ENCODE data around the gene CEACAM19.
A peak's percentile ranks its signal among the peaks of the same experiment; 100 is the strongest.
"Not testable (repeated sequence)": the region's sequence is repeated elsewhere in the genome, so short reads cannot be mapped to it uniquely, and the experiment has no call there.

CEACAM19 gene

GRCh38 chr19:44646049-44646416, 25.2 kb upstream of the CEACAM19 start:
- no peak for DNase-seq

DNA sequence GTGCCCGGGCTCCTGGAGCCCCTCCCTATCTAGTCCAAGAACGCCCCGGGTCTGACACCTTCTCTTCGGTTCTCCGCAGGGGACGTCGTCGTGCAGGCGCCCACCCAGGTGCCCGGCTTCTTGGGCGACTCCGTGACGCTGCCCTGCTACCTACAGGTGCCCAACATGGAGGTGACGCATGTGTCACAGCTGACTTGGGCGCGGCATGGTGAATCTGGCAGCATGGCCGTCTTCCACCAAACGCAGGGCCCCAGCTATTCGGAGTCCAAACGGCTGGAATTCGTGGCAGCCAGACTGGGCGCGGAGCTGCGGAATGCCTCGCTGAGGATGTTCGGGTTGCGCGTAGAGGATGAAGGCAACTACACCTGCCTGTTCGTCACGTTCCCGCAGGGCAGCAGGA, 24.1 kb upstream of the CEACAM19 start:
- no peak for DNase-seq

GRCh38 chr19:44648631-44649251, 22.5 kb upstream of the CEACAM19 start:
- DNase-seq = no peak

GRCh38 chr19:44649578-44650145, 21.6 kb upstream of the CEACAM19 start:
- DNase-seq = no peak

DNA sequence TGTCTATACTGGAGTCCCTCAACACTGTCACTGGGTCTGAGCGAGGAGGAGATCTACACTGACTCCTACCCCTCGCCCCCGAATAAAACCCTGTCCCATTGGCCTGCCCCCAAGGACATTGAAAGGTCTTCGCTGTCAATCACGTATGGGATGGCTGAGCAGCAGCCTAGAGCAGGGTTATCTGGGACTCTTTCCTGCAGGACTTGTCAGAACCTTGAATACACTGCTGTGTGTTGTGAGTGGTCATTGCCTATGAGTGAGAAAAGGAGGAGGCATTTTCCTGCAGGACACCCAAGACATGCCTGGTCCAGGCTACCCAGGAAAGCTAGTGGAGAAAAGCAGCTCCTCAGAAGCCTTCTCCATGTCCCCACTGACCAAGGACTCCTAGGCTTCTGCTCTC, 17.9 kb upstream of the CEACAM19 start:
- no peak for DNase-seq

DNA sequence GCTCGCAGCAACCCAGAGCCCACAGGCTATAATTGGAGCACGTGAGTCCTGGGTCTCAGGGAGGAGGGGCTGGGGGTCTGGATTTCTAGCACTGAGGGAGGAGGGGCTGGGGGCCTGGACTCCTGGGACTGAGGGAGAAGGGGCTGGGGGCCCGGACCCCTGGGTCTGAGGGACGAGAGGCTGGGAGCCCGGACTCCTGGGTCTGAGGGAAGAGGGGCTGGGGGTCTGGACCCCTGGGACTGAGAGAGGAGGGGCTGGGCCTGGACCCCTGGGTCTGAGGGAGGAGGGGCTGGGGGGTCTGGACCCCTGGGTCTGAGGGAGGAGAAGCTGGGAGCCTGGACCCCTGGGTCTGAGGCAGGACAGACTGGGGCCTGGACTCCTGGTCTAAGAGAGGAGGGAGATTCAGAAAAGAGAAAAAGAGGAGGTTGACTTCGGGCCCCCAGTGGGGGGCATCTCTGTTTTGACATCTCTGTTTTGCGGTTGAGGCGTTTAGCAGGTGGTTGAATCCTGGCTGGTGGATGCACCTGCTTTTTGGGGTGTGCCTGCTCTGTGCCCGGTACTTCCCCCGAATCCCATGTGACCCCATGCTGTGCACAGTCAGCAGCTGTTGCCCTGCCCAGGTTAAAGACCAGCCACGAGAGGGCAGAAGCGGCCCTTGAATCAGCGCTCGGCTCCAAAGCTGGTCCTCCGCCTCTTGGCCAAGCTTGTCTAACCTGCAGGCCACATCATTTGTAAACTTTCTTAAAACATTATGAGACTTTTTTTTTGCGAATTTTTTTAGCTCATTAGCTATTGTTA, 17.1 kb upstream of the CEACAM19 start:
- DNase-seq = peak; percentile 78 to 89

DNA sequence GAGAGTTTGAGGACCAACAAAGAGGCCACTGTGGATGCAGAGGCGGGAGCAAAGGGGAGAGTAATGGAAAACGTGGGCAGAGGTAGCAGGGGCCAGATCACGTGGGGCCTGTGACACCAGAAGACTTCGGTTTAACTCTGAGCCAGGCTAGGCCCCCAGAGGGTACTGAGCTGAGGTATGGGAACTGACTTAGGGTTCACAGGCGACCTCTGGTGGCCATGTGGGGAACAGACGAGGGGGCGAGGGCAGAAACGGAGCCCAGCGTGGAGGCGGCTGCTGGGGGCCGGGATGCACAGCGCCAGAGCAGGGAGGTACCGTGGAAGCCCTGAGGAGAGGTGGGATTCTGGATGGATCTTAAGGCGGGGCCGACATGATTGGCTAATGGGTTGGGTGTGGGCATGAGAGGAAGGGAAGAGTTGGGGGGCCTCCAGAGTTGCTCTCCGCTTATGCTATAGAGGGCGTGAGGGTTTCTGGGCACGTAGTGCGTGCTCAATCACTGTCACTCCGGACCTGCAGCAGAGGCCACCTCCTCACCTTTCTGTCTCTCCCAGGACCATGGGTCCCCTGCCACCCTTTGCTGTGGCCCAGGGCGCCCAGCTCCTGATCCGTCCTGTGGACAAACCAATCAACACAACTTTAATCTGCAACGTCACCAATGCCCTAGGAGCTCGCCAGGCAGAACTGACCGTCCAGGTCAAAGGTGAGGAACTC, 13.9 kb upstream of the CEACAM19 start:
- DNase-seq = peak; percentile 60 to 68

- no peak for DNase-seq
Measured at GRCh38 chr19:44658069-44658733, 13.1 kb upstream of the CEACAM19 start.

DNA sequence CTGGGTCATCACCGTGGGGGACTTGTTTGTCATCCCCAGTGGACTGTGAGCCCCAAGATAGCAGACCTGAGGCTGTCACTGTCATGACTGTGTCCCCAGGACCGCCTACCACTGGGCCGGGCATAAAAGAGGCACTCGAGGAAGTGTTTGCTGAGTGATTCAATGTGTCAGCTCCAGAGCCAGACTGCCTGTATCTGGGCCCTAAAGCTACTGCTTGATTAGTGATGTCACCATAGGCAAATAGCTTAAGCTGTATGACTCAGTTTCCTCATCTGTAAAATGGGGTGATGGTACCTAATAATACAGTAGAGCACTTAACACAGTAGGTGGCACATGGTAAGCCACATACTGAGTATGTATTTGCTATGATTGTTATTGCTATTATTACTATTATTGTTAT, 11.2 kb upstream of the CEACAM19 start:
- no peak for DNase-seq

DNA sequence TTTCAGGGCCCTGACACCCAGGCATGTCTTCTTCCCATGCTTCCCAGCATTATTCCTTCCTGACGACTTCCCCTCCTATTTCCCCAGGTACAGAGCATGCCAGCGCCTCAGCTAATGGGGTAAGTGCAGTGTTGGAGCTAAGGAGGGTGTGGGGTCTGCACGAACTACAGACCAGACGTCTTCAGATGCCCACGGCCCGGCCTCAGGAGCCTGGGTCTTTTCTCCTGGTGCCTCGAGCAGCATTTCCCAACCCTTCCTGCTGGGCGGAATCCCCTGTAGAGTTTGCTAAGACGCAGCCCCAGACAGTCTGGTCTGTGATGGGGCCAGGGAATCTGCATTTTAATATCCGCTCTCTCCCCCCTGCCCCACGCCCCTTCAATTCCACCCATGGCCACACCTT, 10.1 kb upstream of the CEACAM19 start:
- DNase-seq = no peak

DNA sequence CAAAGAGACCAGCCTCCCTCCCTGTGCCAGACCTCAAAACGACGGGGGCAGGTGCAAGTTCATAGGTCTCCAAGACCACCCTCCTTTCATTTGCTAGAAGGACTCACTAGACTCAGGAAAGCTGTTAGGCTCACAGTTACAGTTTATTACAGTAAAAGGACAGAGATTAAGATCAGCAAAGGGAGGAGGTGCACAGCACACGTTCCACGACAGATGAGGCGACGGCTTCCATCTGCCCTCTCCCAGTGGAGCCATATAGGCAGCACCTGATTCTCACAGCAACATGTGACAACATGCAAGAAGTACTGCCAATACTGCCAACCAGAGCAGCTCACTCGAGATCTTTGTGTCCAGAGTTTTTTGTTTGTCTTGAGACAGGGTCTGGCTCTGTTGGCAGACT, 9.4 kb upstream of the CEACAM19 start:
- DNase-seq = no peak

- DNase-seq = no peak
Measured at GRCh38 chr19:44662691-44663385, 8.4 kb upstream of the CEACAM19 start.

GRCh38 chr19:44663996-44664395, 7.3 kb upstream of the CEACAM19 start:
- DNase-seq = no peak

DNA sequence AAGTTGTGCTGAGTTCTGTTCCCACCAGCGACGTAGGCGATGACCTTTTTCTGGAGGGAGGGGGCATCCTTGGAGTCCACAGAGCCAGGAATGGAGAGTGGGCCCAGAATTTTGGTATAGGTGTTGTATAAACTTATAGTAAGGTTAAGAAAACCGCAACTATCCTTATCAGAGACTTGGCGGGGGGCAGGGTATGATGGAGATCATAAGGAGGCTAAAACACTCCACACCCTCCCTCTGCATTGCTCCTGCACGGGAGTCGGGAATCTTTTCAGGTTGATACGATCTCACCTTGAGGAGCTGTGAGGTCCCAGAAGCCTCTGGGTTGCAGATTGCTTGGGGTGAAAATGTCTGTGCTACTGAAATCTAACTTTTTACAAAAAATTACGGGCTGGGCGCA, 6.3 kb upstream of the CEACAM19 start:
- no peak for DNase-seq

DNA sequence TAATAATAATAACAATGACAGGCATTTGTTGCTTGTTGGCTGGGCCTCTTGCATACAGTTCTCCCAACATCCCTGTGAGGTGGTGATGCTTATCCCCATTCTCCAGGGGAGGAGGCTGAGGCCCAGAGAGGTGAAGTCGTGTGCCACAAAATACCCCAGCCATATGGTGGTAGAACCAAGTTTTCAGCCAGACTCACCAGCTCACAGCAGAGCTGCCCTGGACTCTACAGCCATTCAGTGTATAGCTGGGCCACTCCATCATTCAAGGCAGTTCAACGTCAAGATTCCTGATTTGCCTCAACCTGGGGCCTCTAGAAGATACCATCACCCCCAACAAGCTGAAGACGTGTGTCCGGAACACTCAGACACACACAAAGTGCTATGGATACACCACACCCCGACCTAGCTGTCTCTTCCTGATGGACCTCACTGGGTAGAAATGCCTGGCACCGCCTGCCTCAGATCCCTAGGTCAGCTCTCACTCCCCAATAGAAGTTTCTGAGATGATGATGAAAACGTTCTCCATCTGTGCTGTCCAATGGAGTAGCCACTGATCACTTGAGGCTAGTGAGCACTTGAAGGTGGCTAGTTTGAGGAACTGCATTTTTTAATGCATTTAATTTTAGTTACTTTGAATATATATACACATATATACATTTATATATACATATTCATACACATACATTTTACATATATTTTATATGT, 4.3 kb upstream of the CEACAM19 start:
- DNase-seq = no peak

GRCh38 chr19:44668985-44669764, 2.1 kb upstream of the CEACAM19 start:
- DNase-seq = no peak

DNA sequence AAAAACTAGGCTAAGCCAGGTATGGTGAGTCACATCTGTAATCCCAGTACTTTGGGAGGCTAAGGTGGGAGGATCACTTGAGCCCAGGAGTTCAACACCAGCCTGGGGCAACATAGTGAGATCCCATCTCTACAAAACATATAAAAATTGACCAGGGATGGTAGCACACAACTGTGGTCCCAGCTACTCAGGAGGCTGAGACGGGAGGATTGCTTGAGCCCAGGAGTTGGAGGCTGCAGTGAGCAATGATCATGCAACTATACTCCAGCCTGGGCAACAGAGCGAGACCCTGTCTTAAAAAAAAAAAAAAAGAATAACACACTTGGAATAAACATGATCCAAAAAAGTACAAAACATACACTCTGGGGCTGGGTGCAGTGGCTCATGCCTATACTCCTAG, 1.3 kb upstream of the CEACAM19 start:
- DNase-seq = not testable (repeated sequence)

- DNase-seq = no peak
Measured at GRCh38 chr19:44672226-44672625, 944 bp downstream of the CEACAM19 start.

GRCh38 chr19:44673510-44673909, 2.2 kb downstream of the CEACAM19 start:
- DNase-seq = no peak

- DNase-seq = no peak
Measured at GRCh38 chr19:44675521-44675920, 4.2 kb downstream of the CEACAM19 start.
